HG03575 (cell line): ENCODE measurements around the gene TESK2.
"Not testable (repeated sequence)": the region's sequence is repeated elsewhere in the genome, so short reads cannot be mapped to it uniquely, and the experiment has no call there.

ENCODE experiments used
- ATAC-seq: cut with Tn5 transposase; IDR thresholded peaks from one replicate; pipeline ENCODE4 v1.9.1; 2021; ENCODE audit not compliant: unreplicated experiment, insufficient number of reproducible peaks, low FRiP score; ENCODE audit errors: extremely low read depth

The TESK2 gene

DNA sequence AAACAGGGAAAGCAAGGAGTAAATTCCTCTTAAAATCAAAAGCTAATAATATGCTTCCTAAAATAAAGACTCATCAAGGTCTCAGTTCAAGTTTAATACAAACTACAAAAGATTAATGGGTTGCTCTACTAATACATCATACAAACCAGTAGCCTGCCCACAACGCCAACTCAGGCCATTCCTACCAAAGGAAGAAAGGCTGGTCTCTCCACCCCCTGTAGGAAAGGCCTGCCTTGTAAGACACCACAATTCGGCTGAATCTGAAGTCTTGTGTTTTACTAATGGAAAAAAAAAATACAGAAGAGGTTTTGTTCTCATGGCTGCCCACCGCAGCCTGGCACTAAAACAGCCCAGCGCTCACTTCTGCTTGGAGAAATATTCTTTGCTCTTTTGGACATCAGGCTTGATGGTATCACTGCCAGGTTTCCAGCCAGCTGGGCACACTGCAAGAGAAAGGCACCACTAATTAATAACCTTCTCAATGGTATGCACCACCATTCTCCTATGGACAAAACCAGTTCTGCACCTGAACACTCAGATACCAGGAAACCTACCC, 20.1 kb upstream of the TESK2 start:
- ATAC-seq = no peak

DNA sequence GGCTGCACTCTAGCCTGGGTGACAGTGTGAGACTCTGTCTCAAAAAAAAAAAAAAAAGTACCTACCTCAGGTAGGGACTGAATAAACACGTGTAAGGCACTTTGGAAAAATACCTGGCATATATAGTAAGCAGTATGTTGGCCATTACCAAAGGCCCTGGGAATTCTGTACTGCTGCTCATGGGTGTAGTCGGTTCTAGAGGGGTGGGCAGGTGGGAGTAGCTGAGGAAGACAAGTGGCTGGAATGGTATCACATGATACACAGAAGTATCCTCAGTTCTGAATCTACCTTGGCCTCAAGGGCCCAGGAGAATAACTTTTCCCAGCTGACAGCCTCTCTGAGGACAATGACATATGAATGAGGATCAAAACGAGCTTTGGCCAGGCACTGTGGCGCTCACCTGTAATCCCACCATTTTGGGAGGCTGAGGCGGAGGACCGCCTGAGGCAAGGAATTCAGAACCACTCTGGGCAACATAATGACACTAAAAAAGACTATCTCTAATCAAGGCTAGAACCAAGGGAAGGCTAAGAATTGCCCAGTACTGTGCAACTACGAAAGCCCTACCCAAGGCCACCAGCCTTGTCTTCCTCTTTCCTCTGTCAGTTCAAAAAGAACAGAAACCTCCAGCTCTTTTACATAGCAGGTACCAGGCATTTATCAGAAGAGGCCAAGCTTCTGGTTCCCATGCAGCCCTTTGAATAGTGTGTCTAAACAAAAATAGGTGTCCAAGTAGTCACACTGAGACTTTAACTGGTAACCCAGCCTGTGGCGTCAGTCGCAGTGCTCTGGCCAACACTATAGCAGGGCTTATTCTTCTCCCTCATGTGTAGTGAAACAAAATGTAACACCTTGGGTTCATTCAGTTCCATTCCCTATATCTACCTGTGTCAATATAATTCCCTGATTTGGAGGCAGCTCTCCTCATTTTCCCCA, 19.3 kb upstream of the TESK2 start:
- ATAC-seq = no peak

- ATAC-seq = no peak
Observed at GRCh38 chr1:45508295-45509151, 17.6 kb upstream of the TESK2 start.

DNA sequence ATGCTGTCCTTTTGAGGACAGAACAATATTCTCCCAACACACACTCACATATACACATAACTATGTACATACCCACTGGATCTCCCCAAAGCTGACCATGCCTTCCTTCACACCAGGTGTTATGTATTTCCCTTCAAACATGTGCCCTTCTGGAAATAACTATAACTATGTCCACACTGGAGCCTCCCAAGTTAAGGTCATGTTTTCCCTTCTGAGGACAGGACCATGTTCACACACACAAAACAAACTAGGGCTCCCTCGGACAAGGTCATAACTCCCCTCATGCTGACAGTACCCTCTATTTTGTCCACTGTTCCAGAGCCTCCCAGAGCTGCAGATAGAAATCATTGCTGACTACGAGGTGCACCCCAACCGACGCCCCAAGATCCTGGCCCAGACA, 16.9 kb upstream of the TESK2 start:
- ATAC-seq = no peak

DNA sequence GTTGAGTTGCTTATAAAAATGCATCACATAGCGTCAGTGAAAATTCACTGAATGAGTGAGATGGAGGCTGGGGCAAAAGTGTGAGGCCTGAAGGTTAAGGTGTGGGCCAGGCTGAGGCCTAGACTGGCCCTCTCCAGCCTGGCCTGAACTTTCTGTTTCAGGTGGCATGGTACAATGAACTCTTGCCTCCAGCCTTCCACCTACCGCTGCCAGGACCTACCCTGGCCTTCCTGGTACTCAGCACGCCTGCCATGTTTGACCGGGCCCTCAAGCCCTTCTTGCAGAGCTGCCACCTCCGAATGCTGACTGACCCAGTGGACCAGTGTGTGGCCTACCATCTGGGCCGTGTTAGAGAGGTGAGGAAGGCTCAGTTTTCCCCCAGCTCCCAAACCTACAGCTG, 16.2 kb upstream of the TESK2 start:
- no peak for ATAC-seq

GRCh38 chr1:45503462-45504360, 12.7 kb upstream of the TESK2 start:
- no peak for ATAC-seq

DNA sequence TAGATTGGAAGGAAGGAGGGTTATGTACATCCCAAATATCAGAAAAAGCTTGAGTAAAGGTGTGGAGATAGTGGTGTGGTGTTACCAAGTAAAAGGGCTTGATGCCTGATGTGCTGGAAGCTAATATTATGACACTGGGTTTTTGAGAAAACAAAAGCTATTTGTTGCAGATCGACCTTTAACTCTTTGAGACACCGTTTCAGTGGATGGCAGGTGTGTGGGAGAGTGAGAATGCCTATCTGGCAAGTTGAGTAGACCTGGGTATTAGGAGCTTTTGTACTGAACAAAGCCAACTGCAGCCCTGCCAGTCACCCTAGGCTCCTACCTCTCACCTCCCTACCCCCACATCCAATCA, 10.5 kb upstream of the TESK2 start:
- ATAC-seq = no peak

- no peak for ATAC-seq
Observed at GRCh38 chr1:45499415-45499769, 8.4 kb upstream of the TESK2 start.

- no peak for ATAC-seq
Observed at GRCh38 chr1:45498279-45498678, 7.3 kb upstream of the TESK2 start.

- ATAC-seq = no peak
Observed at GRCh38 chr1:45493116-45493697, 2.2 kb upstream of the TESK2 start.

- ATAC-seq = no peak
Observed at GRCh38 chr1:45492691-45493090, 1.7 kb upstream of the TESK2 start.

DNA sequence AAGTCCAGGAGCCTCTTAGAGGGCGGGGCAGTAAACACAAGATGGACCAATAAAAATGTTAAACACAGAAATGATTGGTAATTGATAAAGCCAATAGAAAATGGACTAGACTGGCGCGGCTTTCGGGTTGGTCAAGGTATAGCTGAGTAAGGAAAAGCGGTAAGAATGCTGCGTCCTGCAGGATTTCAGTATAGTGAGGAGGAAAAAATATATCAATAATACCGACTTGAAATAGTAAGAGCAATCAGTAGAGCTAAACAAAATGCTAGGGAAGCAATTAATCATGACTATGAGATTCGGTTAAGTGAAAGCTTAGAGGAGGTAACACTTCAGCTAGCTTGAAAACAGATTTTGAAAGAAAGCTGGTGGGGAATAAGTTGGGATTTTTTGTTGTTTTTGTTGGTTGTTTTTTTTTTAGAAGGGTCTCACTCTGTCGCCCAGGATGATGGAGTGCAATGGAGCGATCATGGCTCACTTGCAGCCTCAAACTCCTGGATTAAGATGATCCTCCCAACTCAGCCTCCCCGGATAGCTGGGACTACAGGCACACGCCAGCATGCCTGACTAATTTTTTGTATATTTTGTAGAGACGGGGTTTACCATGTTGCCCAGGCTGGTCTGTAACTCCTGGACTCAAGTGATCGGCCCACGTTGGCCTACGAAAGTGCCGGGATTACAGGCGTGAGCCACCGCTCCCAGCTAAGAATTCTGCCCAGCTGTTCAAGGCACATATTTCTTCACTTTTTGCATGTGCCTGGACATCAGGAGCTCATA, 711 bp upstream of the TESK2 start:
- ATAC-seq = no peak

- ATAC-seq = no peak
Observed at GRCh38 chr1:45490121-45490625, 790 bp downstream of the TESK2 start.

DNA sequence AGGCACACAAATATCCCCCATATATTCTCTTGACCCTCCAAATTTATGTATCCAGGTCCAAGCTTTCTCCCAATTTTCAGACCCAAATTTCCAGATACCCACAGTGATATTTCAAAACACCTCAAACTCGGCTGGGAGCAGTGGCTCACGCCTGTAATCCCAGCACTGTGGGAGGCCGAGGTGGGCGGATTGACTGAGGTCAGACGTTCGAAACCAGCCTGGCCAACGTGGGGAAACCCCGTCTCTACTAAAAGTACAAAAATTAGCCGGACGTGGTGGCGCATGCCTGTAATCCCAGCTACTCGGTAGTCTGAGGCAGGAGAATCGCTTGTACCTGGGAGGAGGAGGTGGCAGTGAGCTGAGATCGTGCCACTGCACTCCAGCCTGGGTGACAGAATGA, 1.6 kb downstream of the TESK2 start:
- not testable (repeated sequence) for ATAC-seq

GRCh38 chr1:45488666-45489377, 2.1 kb downstream of the TESK2 start:
- no peak for ATAC-seq

DNA sequence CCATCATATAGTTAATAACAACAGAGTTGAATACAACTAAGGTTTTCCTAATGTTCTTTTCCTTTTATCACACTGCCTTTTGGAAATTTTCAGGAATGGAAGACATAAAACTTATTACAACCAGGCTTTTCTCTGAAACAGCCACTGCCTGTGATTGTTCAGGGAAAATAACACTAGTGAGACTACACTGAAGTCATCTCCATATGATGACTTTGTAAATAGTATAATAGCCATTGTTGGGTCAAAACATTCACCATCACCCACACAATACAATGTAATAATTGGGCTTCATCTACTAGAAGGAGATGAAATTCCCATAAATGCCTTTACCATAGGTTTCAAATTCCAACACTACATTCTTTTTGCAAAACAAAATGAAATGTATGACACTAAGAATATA, 5.0 kb downstream of the TESK2 start:
- no peak for ATAC-seq

- no peak for ATAC-seq
Observed at GRCh38 chr1:45479039-45479748, 11.8 kb downstream of the TESK2 start.
